ENCODE results near the gene CHRDL1.
"Not testable (repeated sequence)": the region's sequence is repeated elsewhere in the genome, so short reads cannot be mapped to it uniquely, and the experiment has no call there.

CHRDL1 gene, protein sequence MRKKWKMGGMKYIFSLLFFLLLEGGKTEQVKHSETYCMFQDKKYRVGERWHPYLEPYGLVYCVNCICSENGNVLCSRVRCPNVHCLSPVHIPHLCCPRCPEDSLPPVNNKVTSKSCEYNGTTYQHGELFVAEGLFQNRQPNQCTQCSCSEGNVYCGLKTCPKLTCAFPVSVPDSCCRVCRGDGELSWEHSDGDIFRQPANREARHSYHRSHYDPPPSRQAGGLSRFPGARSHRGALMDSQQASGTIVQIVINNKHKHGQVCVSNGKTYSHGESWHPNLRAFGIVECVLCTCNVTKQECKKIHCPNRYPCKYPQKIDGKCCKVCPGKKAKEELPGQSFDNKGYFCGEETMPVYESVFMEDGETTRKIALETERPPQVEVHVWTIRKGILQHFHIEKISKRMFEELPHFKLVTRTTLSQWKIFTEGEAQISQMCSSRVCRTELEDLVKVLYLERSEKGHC

DNA sequence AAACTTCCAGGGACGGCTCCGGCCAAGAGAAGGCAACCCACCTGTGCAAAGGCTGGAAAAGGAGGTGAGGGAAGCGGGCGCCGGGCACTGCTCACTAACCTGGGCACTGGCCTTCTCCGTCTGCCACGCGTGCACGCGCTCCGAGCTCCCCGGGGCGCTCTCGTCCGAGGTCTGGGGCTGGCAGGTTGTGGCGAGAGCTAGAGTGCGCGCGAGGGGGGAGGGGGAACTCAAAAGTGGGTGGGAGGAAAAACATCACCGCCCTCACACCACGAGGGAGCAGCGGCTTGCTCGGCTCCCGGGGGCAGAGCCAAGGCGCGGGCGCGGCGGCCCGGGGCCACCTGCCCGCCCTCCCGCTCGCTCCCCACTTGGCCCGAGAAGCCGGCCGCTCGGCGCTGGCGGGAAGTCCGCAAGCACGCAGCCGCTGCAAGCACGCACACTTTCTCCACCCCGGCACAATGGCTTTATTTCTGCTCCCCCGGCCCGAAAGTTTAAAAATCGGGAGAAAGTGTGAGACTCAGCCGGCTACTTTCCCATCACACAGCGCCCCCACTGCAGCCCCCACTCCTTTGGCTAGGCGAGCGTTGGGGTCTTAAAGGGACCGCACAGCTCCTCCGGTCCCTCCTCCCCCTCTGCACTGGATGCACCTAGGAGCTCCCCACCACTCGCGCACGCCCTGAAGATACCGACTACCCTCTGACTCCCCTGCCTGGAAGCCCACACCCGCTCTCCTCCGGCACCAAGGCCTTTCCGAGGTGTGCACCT lies at the start of gene CHRDL1:
Gene CHRDL1, minus strand, starts transcription at position 173 of the 762 bp plus-strand sequence. CDS start 3,636 bp downstream, outside the sequence.
- no peaks in the 10 kb centered on the region for H3K9me3 Mint-ChIP-seq
- H3K36me3 Mint-ChIP-seq, result no peaks in the 10 kb centered on the region
- no peak for DNase-seq (ENCODE audit: low spot score in 2 of 2)
- H3K27ac Mint-ChIP-seq, result no peak within 1 kb of the TSS
- no peak within 1 kb of the TSS for H3K4me3 Mint-ChIP-seq
- ATAC-seq, result no peak
- no peaks in the 10 kb centered on the region for H3K4me1 Mint-ChIP-seq

DNA sequence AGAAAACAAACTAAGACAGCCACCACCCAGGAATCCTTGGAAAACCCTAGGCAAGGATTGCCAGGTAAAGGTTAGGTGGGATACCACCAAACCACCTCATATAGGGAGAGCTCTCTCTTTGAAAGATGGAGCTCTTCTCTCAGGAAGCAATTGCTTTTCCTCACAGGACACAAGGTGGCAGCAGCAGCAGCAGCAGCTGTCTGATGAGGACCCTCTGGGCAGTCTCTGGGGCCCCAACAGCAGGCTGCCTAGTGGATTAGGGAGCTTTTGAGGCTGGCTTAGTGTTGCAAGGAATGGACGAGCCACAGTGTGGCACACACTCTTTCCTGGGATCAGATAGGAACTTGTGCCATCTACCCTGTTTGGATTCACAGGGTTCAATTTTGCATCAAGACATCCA lies 41.4 kb upstream of the CHRDL1 start:
- Mint-ChIP-seq H3K4me1 (no peaks in the 10 kb centered on the region), H3K4me3 (no peak overlapping the region), H3K9me3 (no peaks in the 10 kb centered on the region), H3K27ac (no peak overlapping the region), H3K36me3 (no peaks in the 10 kb centered on the region)
- ATAC-seq (no peak), DNase-seq (ENCODE audit: low spot score in 2 of 2) (no peak)

DNA sequence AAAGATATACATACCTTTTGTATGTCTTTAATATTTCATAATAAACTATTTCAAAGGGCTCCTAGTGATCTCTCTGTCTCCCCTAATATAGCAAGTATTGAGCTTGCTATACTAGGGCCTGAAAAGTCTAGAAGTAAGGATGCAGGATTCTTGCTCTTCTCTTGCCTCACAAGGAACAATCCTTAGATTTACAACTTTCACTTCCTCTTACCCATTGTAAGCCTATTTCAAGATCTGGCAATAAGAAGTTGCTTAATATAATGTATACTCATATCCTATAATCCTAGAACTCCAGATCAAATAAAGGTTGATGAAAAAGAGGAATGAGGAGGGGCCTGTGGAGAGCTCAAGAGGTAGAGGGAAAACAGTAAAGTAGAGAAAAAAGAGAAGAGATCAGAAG lies 40.8 kb upstream of the CHRDL1 start:
- Mint-ChIP-seq H3K27ac (no peak overlapping the region), H3K4me1 (no peaks in the 10 kb centered on the region), H3K4me3 (no peak overlapping the region), H3K9me3 (no peaks in the 10 kb centered on the region), H3K36me3 (no peaks in the 10 kb centered on the region)
- DNase-seq (ENCODE audit: low spot score in 2 of 2) (no peak), ATAC-seq (no peak)

DNA sequence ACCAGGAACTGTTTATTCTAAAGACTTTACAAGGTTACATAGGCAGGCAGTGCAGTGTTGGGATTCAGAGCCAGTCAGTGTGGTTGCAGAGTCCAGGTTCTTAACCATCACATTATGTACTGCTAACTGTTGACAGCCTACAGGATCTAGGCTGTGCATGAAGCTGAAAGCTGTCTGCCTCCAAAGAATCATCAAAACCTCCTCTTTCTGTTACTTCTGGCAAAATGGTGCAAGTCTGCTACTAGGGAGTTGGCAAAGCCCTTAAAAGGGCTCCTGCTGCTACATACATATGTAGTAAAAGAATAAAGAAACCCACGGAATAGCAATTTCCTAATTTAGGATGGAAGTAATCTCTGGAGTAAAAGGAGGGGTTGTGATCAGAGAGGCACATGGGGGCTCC lies 40.4 kb upstream of the CHRDL1 start:
- Mint-ChIP-seq H3K27ac (no peak overlapping the region), H3K36me3 (no peaks in the 10 kb centered on the region), H3K9me3 (no peaks in the 10 kb centered on the region), H3K4me1 (no peaks in the 10 kb centered on the region), H3K4me3 (no peak overlapping the region)
- ATAC-seq, result no peak
- DNase-seq (ENCODE audit: low spot score in 2 of 2), result no peak

DNA sequence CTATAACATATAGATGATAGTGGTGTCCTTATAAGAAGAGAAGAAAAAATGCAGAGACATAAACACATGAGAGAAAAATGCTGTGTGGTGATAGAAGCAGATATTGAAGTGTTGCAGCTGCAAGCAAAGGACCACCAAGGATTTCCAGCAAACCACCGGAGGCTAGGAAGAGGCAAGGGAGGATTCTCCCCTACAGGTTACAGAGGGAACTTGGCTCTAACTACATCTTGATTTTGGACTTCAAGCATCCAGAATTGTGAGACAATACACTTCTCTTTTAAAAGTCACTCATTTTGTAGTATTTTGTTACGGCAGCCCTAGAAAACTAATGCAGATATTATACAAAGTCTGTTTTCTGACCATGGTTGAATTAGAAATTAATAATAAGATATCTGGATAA lies 30.4 kb upstream of the CHRDL1 start:
- no peak overlapping the region for H3K27ac Mint-ChIP-seq
- ATAC-seq, result no peak
- no peaks in the 10 kb centered on the region for H3K36me3 Mint-ChIP-seq
- H3K4me3 Mint-ChIP-seq, result no peak overlapping the region
- H3K4me1 Mint-ChIP-seq, result no peaks in the 10 kb centered on the region
- H3K9me3 Mint-ChIP-seq, result no peaks in the 10 kb centered on the region
- DNase-seq (ENCODE audit: low spot score in 2 of 2), result no peak

DNA sequence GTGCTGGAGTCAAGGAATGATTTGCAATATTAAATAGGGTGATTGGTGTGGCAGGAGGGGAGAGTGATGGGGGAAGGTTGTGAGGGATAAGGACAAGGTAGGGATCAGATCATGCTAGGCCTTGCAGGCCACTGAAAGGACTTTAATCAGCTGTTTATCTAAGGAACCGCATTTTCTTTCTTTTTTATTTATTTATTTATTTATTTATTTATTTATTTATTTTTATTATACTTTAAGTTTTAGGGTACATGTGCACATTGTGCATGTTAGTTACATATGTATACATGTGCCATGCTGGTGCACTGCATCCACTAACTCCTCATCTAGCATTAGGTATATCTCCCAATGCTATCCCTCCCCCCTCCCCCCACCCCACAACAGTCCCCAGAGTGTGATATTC lies 20.9 kb upstream of the CHRDL1 start:
- H3K4me3 Mint-ChIP-seq; H3K27ac Mint-ChIP-seq; H3K36me3 Mint-ChIP-seq; ATAC-seq; H3K4me1 Mint-ChIP-seq; H3K9me3 Mint-ChIP-seq; DNase-seq (ENCODE audit: low spot score in 2 of 2): not testable (repeated sequence)

DNA sequence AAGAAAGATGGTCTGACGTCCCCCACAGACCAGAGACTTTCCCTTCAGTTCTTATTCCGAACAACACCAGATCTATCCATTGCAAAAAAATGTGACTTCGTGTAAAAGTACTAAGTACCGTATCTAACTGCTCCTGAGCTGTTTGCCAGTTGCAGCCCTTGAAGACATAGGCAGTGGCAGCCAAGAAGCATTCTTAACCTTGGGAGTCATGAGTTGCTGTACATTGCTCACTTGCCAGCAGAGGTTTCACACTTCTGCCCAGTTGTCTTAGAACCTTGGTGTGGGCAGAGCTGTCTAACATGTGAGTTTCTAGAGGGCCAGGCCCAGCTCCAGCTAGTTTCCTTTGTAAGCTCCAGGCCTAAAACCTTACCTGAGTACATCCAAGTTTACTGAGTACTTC lies 10.5 kb upstream of the CHRDL1 start:
- H3K4me3 Mint-ChIP-seq, result no peak overlapping the region
- H3K4me1 Mint-ChIP-seq, result no peaks in the 10 kb centered on the region
- no peaks in the 10 kb centered on the region for H3K36me3 Mint-ChIP-seq
- no peak for DNase-seq (ENCODE audit: low spot score in 2 of 2)
- H3K27ac Mint-ChIP-seq, result no peak overlapping the region
- ATAC-seq, result no peak
- H3K9me3 Mint-ChIP-seq, result no peaks in the 10 kb centered on the region

DNA sequence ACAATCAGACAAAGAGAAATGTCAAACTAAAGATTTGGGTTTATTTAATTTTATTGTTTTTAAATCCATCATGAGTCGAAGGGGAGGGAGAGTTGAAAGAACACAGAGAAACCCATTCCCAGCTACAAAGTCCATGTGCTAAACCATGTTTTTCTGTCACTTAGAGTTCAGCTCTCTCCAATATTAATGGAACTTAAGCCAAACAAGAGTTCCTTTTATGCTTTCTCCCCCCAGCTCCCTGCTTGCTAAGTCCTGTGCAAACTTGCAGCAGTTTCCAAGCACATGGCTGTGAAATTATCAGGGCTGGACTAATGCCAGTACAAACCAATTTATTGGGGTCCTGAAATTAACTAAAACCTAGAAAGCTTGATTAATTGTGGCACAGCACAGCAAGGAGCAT lies 9.7 kb upstream of the CHRDL1 start:
- no peak overlapping the region for H3K27ac Mint-ChIP-seq
- H3K4me3 Mint-ChIP-seq, result no peak overlapping the region
- ATAC-seq, result no peak
- no peak for DNase-seq (ENCODE audit: low spot score in 2 of 2)
- no peaks in the 10 kb centered on the region for H3K9me3 Mint-ChIP-seq
- no peaks in the 10 kb centered on the region for H3K36me3 Mint-ChIP-seq
- no peaks in the 10 kb centered on the region for H3K4me1 Mint-ChIP-seq

DNA sequence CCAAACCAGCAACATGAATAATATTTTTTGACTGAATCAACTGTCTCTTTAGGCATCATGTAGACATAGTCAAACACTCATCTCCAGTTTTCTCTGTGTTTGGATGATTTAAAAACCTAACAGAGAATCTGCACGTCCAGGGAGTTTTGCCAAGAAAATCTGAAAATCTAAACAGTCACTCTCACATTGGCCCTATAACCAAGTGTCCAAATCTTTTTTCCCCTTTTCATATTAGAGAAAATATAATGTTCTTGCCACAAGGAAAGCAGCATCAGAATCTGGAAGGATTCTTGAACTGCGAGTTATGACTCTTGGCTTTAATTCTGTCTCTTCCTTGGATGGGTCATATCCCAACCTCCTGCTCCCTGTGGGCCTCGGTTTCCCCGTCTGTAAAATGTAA lies 8.8 kb upstream of the CHRDL1 start:
- Mint-ChIP-seq H3K4me1 (no peaks in the 10 kb centered on the region), H3K4me3 (no peak overlapping the region), H3K36me3 (no peaks in the 10 kb centered on the region), H3K27ac (no peak overlapping the region), H3K9me3 (no peaks in the 10 kb centered on the region)
- ATAC-seq, result no peak
- no peak for DNase-seq (ENCODE audit: low spot score in 2 of 2)

DNA sequence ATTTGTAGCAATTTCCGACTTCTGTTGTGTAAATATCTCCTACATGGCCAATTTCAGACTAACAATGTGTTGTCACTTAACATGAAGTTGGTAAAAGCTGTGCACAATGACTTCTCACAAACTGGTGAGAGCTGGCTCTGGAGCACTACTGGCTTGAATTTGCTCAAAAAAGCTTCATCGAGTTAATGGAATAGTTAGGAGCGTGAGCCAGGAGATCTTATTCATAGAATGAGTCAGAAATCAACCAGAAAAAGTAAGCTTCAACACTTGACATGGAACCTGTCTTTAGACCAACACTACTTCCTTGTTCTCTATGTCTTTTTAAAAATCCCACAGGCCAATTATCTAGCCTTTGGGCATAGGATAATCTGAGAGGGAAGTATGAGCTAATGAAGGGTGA lies 7.9 kb upstream of the CHRDL1 start:
- ATAC-seq, result no peak
- DNase-seq (ENCODE audit: low spot score in 2 of 2), result no peak
- Mint-ChIP-seq H3K4me1 (no peaks in the 10 kb centered on the region), H3K4me3 (no peak overlapping the region), H3K27ac (no peak overlapping the region), H3K36me3 (no peaks in the 10 kb centered on the region), H3K9me3 (no peaks in the 10 kb centered on the region)

DNA sequence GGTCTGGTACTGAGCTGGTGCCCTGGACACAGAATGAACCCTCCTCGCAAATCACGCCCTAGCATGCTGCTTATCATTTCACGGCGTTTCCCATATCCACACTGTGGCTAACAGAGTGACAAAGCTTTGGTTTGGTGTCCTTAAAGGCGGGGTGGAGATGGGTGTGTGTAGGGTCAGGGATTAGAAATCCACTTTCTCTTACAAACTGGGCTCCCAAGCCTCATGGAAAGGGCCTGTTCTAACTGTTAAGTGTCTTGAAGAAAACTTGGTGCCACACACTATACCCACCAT lies 735 bp upstream of the CHRDL1 start:
- Mint-ChIP-seq H3K4me3 (no peak overlapping the region), H3K9me3 (no peaks in the 10 kb centered on the region), H3K27ac (no peak overlapping the region), H3K4me1 (no peaks in the 10 kb centered on the region), H3K36me3 (no peaks in the 10 kb centered on the region)
- ATAC-seq (no peak), DNase-seq (ENCODE audit: low spot score in 2 of 2) (no peak)

DNA sequence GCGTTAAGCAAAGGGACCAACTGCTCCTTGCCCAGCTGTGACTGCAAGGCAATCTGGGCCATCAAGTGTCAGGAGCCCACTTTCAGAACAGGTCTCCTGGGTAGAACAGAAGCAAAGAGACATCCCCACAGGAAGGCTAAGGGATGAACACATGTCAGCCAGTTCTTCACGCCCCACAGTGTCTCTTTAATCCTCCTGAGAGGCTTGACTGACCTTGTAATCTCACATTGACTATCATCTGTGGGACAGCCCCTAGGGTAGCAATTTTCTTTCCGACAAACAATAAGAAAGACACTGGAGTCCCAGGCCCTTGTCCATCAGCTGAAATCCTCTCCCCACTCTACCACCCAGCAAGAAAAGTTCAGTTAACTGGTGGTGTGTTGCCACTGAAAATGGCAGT lies 1.0 kb downstream of the CHRDL1 start:
- no peak for ATAC-seq
- Mint-ChIP-seq H3K36me3 (no peaks in the 10 kb centered on the region), H3K4me1 (no peaks in the 10 kb centered on the region), H3K27ac (no peak overlapping the region), H3K4me3 (no peak overlapping the region), H3K9me3 (no peaks in the 10 kb centered on the region)
- DNase-seq (ENCODE audit: low spot score in 2 of 2), result no peak

DNA sequence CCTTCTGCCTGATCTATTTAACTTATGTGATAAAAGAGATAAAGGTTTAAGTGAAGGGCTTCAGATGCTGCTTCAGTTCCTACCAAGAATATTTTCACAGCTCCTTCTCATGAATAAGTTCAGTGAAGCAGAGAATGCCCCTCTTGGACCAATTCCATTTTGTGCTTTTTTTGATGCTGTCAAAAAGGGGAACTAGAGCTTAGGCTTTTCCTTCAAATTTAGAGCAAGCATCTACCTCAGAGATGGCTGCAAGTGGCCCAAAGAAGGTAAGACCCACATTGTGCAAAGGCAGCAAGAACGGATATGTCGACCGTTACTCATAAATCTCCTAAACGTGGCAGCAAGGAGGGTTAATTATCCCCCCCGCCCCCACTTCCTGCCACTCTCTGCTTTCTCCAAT lies 4.5 kb downstream of the CHRDL1 start:
- H3K4me1 Mint-ChIP-seq, result no peaks in the 10 kb centered on the region
- DNase-seq (ENCODE audit: low spot score in 2 of 2), result no peak
- H3K36me3 Mint-ChIP-seq, result no peaks in the 10 kb centered on the region
- no peak overlapping the region for H3K27ac Mint-ChIP-seq
- no peak for ATAC-seq
- no peaks in the 10 kb centered on the region for H3K9me3 Mint-ChIP-seq
- no peak overlapping the region for H3K4me3 Mint-ChIP-seq

DNA sequence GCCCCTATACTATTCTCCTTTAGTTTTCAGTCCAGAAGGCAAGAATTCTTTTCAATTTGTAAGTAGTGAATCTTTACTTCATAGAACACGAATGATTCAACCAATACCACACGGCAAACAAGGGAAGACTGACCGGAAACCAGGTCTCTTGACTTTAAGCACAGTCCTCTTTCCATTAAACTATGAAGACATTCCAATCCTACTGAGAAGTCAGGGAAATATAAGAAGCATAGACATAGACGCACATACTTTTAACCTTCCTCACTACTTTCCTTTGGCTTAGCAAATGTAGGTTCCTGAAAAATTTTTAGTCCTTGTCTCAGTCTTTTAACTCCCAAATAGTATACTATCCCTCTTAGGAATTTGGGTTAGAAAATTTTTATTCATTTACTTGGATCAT lies 9.1 kb downstream of the CHRDL1 start:
- H3K9me3 Mint-ChIP-seq, result no peaks in the 10 kb centered on the region
- DNase-seq (ENCODE audit: low spot score in 2 of 2), result no peak
- no peaks in the 10 kb centered on the region for H3K36me3 Mint-ChIP-seq
- no peak for ATAC-seq
- no peak overlapping the region for H3K27ac Mint-ChIP-seq
- no peak overlapping the region for H3K4me3 Mint-ChIP-seq
- no peaks in the 10 kb centered on the region for H3K4me1 Mint-ChIP-seq

DNA sequence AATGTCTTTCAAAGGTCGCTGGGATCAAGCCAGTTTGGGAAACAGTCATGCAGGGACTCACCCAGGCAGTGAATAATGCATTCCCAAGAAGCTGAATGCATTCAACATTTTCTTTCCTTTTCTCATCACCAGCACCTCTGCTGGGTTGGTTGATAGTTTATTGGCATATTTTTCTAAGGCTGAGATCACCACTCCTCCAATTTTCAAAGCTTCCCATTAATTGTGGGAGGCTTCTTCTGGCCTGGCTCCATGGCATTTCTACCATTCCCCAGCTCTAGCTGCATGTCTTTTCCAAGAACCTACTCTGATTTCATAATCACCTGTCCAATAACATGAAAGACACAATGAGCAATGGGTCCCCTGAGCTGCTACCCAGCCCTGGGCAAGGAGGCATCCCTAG lies 35.8 kb downstream of the CHRDL1 start:
- Mint-ChIP-seq H3K4me3 (no peak overlapping the region), H3K4me1 (no peaks in the 10 kb centered on the region), H3K27ac (no peak overlapping the region), H3K9me3 (peaks cover 3% of the 10 kb centered on the region), H3K36me3 (no peaks in the 10 kb centered on the region)
- no peak for DNase-seq (ENCODE audit: low spot score in 2 of 2)
- ATAC-seq, result no peak

DNA sequence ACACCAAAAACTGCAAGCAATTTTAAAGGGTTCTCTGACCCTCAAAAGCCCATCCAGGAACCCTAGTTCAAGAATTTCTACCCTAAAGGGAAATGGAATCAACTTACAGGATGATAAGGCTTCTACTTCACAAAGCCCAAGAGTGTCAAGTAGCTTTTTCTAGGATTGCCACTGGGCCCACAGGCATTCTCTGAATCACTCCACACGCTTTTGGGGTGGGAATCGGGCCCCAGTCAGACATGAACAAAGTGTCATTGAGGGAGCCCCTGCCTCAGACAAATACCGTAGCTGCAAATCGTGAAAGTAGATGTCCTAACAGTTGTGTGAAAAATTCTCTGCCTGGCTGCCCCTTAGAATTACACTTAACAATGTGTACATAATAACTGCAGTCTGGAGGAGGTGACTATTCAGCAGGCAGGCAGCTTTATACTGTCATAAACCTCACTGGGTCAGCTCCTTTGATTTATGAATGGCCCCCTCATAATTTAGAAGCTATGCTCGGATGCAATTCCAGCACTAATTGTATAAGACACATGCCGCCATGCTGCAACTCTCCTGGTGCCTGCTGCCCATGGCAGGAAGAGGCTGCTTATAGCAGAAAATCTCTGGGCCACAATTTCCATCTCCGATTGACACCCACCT lies 36.7 kb downstream of the CHRDL1 start:
- Mint-ChIP-seq H3K9me3 (peaks cover 3% of the 10 kb centered on the region), H3K27ac (no peak overlapping the region), H3K4me1 (no peaks in the 10 kb centered on the region), H3K4me3 (no peak overlapping the region), H3K36me3 (no peaks in the 10 kb centered on the region)
- DNase-seq (ENCODE audit: low spot score in 2 of 2), result no peak
- no peak for ATAC-seq
